SK-N-DZ (cell line): ENCODE measurements around the gene PTPRQ.

Experiments used
- DNase-seq: peaks from one replicate; pipeline ENCODE4 v3.0.0-alpha.2; 2015; ENCODE audit warnings: low spot score

Gene PTPRQ

GRCh38 chr12:80721326-80721725, 277.3 kb downstream of the PTPRQ start:
- no peak for DNase-seq
